HepG2 (cell line): ENCODE measurements around the gene FN1. TPM values are rescaled to one million over a fixed set of nuclear protein-coding genes. Genes with fewer than 3 reads are reported as not detected.

Experiments used
- ARHGAP35 ChIP-seq: sonication (generic); formaldehyde crosslinking; IDR thresholded peaks from 2 replicates; pipeline ENCODE4 v1.9.0; 2022; ENCODE audit warnings: mild to moderate bottlenecking, inconsistent platforms, moderate library complexity, missing genetic modification reagents, borderline replicate concordance
- BRF2 ChIP-seq: sonication (generic); formaldehyde crosslinking; IDR thresholded peaks from 2 replicates; pipeline ENCODE4 v1.8.1; 2022; ENCODE audit warnings: mild to moderate bottlenecking, missing genetic modification reagents
- HNRNPK ChIP-seq: fragments of 200-400 bp; formaldehyde crosslinking; IDR thresholded peaks from 2 replicates; pipeline ENCODE4 v1.6.1; 2018; ENCODE audit warnings: low read length, low read depth, moderate library complexity, mild to moderate bottlenecking; ENCODE audit not compliant: poor library complexity, severe bottlenecking
- POLR2G ChIP-seq: fragments of 200-400 bp; formaldehyde crosslinking; IDR thresholded peaks from 2 replicates; pipeline ENCODE4 v1.6.1; 2018; ENCODE audit warnings: mild to moderate bottlenecking, low read depth, low read length, moderate library complexity
- TEF ChIP-seq: sonication (generic); formaldehyde crosslinking; IDR thresholded peaks from 2 replicates; pipeline ENCODE4 v1.5.0; 2020; ENCODE audit warnings: missing genetic modification reagents
- ZNF318 ChIP-seq: sonication (generic); formaldehyde crosslinking; IDR thresholded peaks from 2 replicates; pipeline ENCODE4 v1.4.0; 2020; ENCODE audit warnings: mild to moderate bottlenecking, missing genetic modification reagents
- ZNF687 ChIP-seq: sonication (generic); formaldehyde crosslinking; IDR thresholded peaks from 2 replicates; pipeline ENCODE4 v1.5.1; 2020; ENCODE audit warnings: mild to moderate bottlenecking, missing genetic modification reagents, moderate library complexity
- ZNF704 ChIP-seq: sonication (generic); formaldehyde crosslinking; IDR thresholded peaks from 2 replicates; pipeline ENCODE4 v1.8.1; 2023; ENCODE audit warnings: mild to moderate bottlenecking, inconsistent platforms, moderate library complexity, missing genetic modification reagents, borderline replicate concordance
- polyA plus RNA-seq, 8 experiments: library from polyadenylated mRNA; depleted of rRNA in 3 of 8; stranded (reverse) in 7 of 8; unstranded in 1 of 8; fragments of >200 nt; fragmentation: Illumina TruSeq in 4 of 8; extraction: Trizol in 4 of 8; gene quantifications; 2 replicates each; pipeline versions ENCODE4 v1.2.1 to v1.2.3, GENCODE V29; 2011 to 2016; ENCODE audit warnings: low read depth in 4 of 8, missing spikeins in 1 of 8, mixed read lengths in 1 of 8; ENCODE audit not compliant: insufficient read depth in 1 of 8
- total RNA-seq, 5 experiments: library from RNA; depleted of rRNA; stranded (reverse); fragments of >200 nt; fragmentation: Illumina TruSeq; extraction: Trizol; gene quantifications; 2 replicates each; pipeline ENCODE4 v1.2.3, GENCODE V29; 2016; ENCODE audit warnings: low read depth in 1 of 5

The FN1 gene
- total and polyA plus RNA-seq, 2 of the 13 experiments (the other 11 are each of a cell fraction or from before 2014, with no cell fraction given) = 1,847 to 6,471 TPM

GRCh38 chr2:215409331-215410127 is 26.3 kb downstream of the FN1 start (continued):
- 0 out of 2 replicates have a peak, but pooled peaks have one; percentile 56 for TF ChIP-seq ZNF318 (CRISPR knock-in tag)
- peak; percentile 33 for TF ChIP-seq ZNF687 (CRISPR knock-in tag)
- TF ChIP-seq ZNF704 = no peak
- TF ChIP-seq POLR2G = peak; percentile 37
- no peak for TF ChIP-seq ARHGAP35 (CRISPR knock-in tag)
- TF ChIP-seq TEF (CRISPR knock-in tag) = no peak
- TF ChIP-seq BRF2 = 0 out of 2 replicates have a peak, but pooled peaks have one; percentile 64
- TF ChIP-seq HNRNPK = no peak
